Right lobe of liver (tissue), 4 donors: ENCODE measurements around the gene ZFP91.

Source experiments
- POLR2A ChIP-seq: fragments of 450-650 bp; IDR thresholded peaks from one replicate; pipeline ENCODE4 v1.6.1; 2017; ENCODE audit warnings: antibody characterized with exemption, mild to moderate bottlenecking
- TF ChIP-seq, protein P1 (sequence below), 4 donors: fragments of 200-600 bp in 3 of 4; fragments of 450-650 bp in 1 of 4; IDR thresholded peaks; one replicate each; pipeline versions ENCODE4 v1.5.1 to v1.8.0; 2016 to 2022; ENCODE audit warnings: antibody characterized with exemption in 4 of 4, mild to moderate bottlenecking in 2 of 4
- donor health status: DM: no; HTN: no; CAD: no.
- donor health status: DM: no; HTN: no; CAD: no.
- donor health status: DM: no; HTN: yes; CAD: no.

DNA sequence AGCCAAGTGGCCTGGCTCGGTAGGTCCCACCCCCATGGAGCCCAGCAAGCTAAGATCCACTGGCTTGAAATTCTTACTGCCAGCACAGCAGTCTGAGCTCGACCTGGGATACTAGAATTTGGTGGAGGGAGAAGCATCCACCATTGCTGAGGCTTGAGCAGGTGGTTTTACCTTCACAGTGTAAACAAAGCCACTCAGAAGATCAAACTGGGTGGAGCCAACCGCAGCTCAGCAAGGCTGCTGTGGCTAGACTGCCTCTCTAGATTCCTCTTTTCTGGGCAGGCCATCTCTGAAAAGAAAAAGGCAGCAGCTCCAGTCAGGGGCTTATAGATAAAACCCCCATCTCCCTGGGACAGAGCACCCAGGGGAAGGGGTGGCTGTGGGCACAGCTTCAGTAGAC is 48.6 kb upstream of the ZFP91 start:
- TF ChIP-seq, protein P1, sequence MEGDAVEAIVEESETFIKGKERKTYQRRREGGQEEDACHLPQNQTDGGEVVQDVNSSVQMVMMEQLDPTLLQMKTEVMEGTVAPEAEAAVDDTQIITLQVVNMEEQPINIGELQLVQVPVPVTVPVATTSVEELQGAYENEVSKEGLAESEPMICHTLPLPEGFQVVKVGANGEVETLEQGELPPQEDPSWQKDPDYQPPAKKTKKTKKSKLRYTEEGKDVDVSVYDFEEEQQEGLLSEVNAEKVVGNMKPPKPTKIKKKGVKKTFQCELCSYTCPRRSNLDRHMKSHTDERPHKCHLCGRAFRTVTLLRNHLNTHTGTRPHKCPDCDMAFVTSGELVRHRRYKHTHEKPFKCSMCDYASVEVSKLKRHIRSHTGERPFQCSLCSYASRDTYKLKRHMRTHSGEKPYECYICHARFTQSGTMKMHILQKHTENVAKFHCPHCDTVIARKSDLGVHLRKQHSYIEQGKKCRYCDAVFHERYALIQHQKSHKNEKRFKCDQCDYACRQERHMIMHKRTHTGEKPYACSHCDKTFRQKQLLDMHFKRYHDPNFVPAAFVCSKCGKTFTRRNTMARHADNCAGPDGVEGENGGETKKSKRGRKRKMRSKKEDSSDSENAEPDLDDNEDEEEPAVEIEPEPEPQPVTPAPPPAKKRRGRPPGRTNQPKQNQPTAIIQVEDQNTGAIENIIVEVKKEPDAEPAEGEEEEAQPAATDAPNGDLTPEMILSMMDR (IDR thresholded peaks at IDR 0.05) = no peak
- no peak for TF ChIP-seq POLR2A
